Colonic mucosa (tissue), 4 donors: Measurements from ENCODE around the gene WDCP. TPM values are rescaled to one million over a fixed set of nuclear protein-coding genes. Genes with fewer than 3 reads are reported as not detected.
"Not testable (repeated sequence)": the region's sequence is repeated elsewhere in the genome, so short reads cannot be mapped to it uniquely, and the experiment has no call there.

Experiments used
- DNase-seq: peaks from one replicate; pipeline ENCODE4 v3.0.0-alpha.2; 2020
- H3K27ac ChIP-seq: fragments of 200-600 bp; one replicate; pipeline ENCODE4 v1.8.0; 2021
- H3K27me3 ChIP-seq: fragments of 200-600 bp; one replicate; pipeline ENCODE4 v1.8.0; 2021
- H3K36me3 ChIP-seq: fragments of 200-600 bp; one replicate; pipeline ENCODE4 v1.8.0; 2021
- H3K4me1 ChIP-seq: fragments of 200-600 bp; one replicate; pipeline ENCODE4 v1.8.0; 2021; ENCODE audit warnings: mild to moderate bottlenecking
- H3K4me3 ChIP-seq: fragments of 200-600 bp; one replicate; pipeline ENCODE4 v1.8.0; 2021
- H3K9ac ChIP-seq, 2 donors: one replicate each; pipeline ENCODE4 v1.7.0; 2013; ENCODE audit warnings: control low read depth in 2 of 2, low read depth in 2 of 2, low read length in 2 of 2
- H3K9me3 ChIP-seq: fragments of 200-600 bp; one replicate; pipeline ENCODE4 v1.8.0; 2021
- intact Hi-C: fragments of 100-400 bp; cut with DNase I; formaldehyde crosslinking; loops from one replicate; pipeline ENCODE4 v1.14.1; 2022
- total RNA-seq, 2 donors: library from RNA; stranded (reverse); fragmentation: NEBNext Ultra II Directional in 1 of 2; extraction: Animal tissue kit (Norgen Biotek cat#: 25700) in 1 of 2; gene quantifications; one replicate each; pipeline ENCODE4 v1.2.1, GENCODE V29; 2021
- TF ChIP-seq, protein P1 (sequence below): fragments of 200-600 bp; IDR thresholded peaks from one replicate; pipeline ENCODE4 v1.8.0; 2022; ENCODE audit warnings: antibody characterized with exemption, mild to moderate bottlenecking
- donor health status: healthy.
- donor health status: DM: no; HTN: no; CAD: no.
- donor health status: DM: no; HTN: no; CAD: no.

The WDCP gene
- total RNA-seq, 2 donors from 2014 or later, result 4.5 to 6.8 TPM

GRCh38 chr2:24017711-24018110, 29.5 kb downstream of the WDCP start:
- DNase-seq, result no peak
- no peak overlapping the region for H3K27ac ChIP-seq
- H3K27me3 ChIP-seq, result no peaks in the 10 kb centered on the region
- no peaks in the 10 kb centered on the region for H3K36me3 ChIP-seq
- no peak overlapping the region for H3K4me3 ChIP-seq
- intact Hi-C loops, result no loop called here
- no peaks in the 10 kb centered on the region for H3K9me3 ChIP-seq
- H3K4me1 ChIP-seq, result no peaks in the 10 kb centered on the region
- no peak overlapping the region for H3K9ac ChIP-seq
- TF ChIP-seq, protein P1, sequence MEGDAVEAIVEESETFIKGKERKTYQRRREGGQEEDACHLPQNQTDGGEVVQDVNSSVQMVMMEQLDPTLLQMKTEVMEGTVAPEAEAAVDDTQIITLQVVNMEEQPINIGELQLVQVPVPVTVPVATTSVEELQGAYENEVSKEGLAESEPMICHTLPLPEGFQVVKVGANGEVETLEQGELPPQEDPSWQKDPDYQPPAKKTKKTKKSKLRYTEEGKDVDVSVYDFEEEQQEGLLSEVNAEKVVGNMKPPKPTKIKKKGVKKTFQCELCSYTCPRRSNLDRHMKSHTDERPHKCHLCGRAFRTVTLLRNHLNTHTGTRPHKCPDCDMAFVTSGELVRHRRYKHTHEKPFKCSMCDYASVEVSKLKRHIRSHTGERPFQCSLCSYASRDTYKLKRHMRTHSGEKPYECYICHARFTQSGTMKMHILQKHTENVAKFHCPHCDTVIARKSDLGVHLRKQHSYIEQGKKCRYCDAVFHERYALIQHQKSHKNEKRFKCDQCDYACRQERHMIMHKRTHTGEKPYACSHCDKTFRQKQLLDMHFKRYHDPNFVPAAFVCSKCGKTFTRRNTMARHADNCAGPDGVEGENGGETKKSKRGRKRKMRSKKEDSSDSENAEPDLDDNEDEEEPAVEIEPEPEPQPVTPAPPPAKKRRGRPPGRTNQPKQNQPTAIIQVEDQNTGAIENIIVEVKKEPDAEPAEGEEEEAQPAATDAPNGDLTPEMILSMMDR, result no peak

DNA sequence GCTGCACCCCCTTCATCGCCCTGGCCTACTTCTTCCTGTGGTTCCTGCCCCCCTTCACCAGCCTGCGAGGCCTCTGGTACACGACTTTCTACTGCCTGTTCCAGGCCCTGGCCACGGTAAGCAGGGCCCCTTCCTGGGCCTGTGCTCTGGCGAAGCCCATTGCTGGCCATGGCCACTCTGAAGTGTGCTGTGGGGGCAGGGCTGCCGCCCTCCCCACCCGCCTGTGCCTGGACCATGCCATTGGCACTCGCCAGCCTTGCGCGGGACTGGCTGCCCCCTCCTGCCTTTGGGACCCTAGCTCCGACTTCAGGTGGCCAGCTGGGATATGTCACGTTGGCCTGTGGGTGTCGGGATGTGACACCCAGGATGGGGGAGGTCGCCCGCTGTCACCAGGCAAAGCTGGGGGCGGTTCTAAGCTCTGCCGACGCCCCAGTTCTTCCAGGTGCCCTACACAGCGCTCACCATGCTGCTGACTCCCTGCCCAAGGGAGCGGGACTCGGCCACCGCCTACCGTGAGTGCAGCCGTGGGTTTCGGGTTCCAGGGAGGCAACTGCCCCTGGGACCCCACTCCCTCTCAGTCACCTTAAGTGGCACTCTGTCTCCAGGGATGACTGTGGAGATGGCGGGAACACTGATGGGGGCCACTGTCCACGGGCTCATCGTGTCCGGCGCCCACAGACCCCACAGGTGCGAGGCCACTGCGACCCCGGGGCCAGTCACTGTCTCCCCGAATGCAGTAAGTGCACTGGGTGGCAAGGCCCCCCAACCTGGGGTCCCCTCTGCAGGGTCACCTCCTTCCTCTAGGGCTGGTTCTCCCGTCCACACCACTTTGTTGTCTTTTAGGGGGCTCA, 30.1 kb downstream of the WDCP start:
- no peaks in the 10 kb centered on the region for H3K27me3 ChIP-seq
- no peaks in the 10 kb centered on the region for H3K9me3 ChIP-seq
- DNase-seq, result no peak
- no peak overlapping the region for H3K27ac ChIP-seq
- no peaks in the 10 kb centered on the region for H3K4me1 ChIP-seq
- no peak overlapping the region for H3K4me3 ChIP-seq
- H3K36me3 ChIP-seq, result no peaks in the 10 kb centered on the region
- intact Hi-C loops, result no loop called here
- TF ChIP-seq, protein P1, result no peak
- no peak overlapping the region for H3K9ac ChIP-seq

DNA sequence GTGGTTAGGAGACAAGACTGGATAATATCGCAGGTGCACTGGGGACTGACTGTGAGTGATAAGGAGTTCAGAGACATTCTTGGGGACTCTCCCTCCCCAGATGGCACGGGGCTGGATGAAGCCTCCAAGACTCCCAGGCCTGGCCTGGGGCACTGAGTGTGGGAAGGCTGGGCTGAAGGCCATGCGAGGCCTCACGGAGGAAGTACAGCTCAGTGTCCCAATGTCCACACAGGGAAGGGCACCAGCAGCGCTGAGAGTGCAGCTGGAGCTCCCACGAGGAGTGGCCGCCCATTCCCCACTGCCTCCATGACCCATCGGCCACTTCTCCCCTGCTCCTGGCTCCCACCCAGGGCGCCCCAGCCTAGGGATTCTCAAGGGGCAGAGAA, 30.8 kb downstream of the WDCP start:
- Histone ChIP-seq H3K4me1 (no peaks in the 10 kb centered on the region), H3K27ac (no peak overlapping the region), H3K4me3 (no peak overlapping the region), H3K27me3 (peaks cover 3% of the 10 kb centered on the region), H3K36me3 (no peaks in the 10 kb centered on the region), H3K9ac (no peak overlapping the region), H3K9me3 (no peaks in the 10 kb centered on the region)
- TF ChIP-seq, protein P1, result no peak
- DNase-seq, result no peak
- intact Hi-C loops, result no loop called here

GRCh38 chr2:24015562-24016375, 31.4 kb downstream of the WDCP start:
- H3K27ac ChIP-seq, result no peak overlapping the region
- TF ChIP-seq, protein P1, result no peak
- H3K9me3 ChIP-seq, result no peaks in the 10 kb centered on the region
- H3K4me1 ChIP-seq, result no peaks in the 10 kb centered on the region
- DNase-seq, result no peak
- intact Hi-C loops, result no loop called here
- no peaks in the 10 kb centered on the region for H3K36me3 ChIP-seq
- peaks cover 8% of the 10 kb centered on the region for H3K27me3 ChIP-seq
- H3K4me3 ChIP-seq, result no peak overlapping the region
- no peak overlapping the region for H3K9ac ChIP-seq

DNA sequence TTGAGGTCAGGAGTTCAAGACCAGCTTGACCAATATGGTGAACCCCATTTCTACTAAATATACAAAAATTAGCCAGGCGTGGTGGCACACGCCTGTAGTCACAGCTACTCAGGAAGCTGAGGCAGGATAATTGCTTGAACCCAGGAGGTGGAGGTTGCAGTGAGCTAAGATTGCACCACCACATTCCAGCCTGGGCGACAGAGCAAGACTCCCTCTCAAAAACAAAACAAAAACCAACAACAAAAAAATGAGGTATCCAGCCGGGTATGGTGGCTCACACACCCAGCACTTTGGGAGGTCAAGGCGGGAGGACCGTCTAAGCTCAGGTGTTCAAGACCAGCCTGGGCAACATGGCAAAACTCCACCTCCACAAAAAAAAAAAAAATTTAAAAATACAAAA, 32.3 kb downstream of the WDCP start:
- H3K9ac ChIP-seq, H3K4me3 ChIP-seq, intact Hi-C loops, H3K4me1 ChIP-seq, DNase-seq, H3K27ac ChIP-seq, H3K9me3 ChIP-seq, H3K36me3 ChIP-seq: not testable (repeated sequence)
- peaks cover 16% of the 10 kb centered on the region for H3K27me3 ChIP-seq
